HepG2 (cell line): Measurements from ENCODE around the gene FRMD4B. TPM values are rescaled to one million over a fixed set of nuclear protein-coding genes. Genes with fewer than 3 reads are reported as not detected.

Experiments
- ATAC-seq: fragments of 200-7000 bp; cut with Tn5 transposase; 3 replicates; pipeline ENCODE4 v1.9.1; 2020; ENCODE audit warnings: mild to moderate bottlenecking, moderate library complexity
- BruUV-seq: library from RNA; stranded (reverse); fragments of 400-500 nt; replicated peaks from 2 replicates; lab custom pipeline; 2021; lab: Mats Ljungman, UMichigan
- CTCF ChIA-PET: fragments of 300-600 bp; formaldehyde crosslinking; extraction: SDS; loops from one replicate; lab custom pipeline; 2021; ENCODE audit warnings: low total read pairs, inconsistent platforms, low intra/inter-chr PET ratio; lab: Yijun Ruan, JAX
- POLR2A ChIA-PET: fragments of 350-600 bp; sonication (Branson Sonifier 250); formaldehyde crosslinking; loops from one replicate; lab custom pipeline; 2020; ENCODE audit warnings: antibody characterized with exemption, inconsistent platforms; lab: Yijun Ruan, JAX
- DNase-seq: peaks from one replicate; pipeline ENCODE4 v3.0.0-alpha.2; 2015; ENCODE audit warnings: low spot score
- FAIRE-seq: peaks from 3 replicates; lab custom pipeline; 2011; peaks lifted over from hg19 to GRCh38; lab: Jason Lieb, UNC
- H2AFZ ChIP-seq: one replicate; pipeline ENCODE4 v1.6.1; 2011; ENCODE audit warnings: low read length, inconsistent platforms
- H3K27ac ChIP-seq: fragments of 300-600 bp; 3 replicates; pipeline ENCODE4 v1.8.0; 2011; ENCODE audit warnings: mixed run types, mild to moderate bottlenecking, mixed read lengths, low read length, inconsistent platforms; ENCODE audit not compliant: insufficient read depth; ENCODE audit errors: extremely low read length
- H3K27me3 ChIP-seq, 2 experiments: fragments of 200-600 bp in 1 of 2; 2 replicates in 1 of 2; 3 replicates in 1 of 2; pipeline versions ENCODE4 v1.6.0 to v1.8.0; 2011; ENCODE audit warnings: low read length in 2 of 2, mild to moderate bottlenecking in 2 of 2, moderate library complexity in 2 of 2, inconsistent platforms in 1 of 2; ENCODE audit not compliant: insufficient read depth in 2 of 2, control insufficient read depth in 1 of 2
- H3K36me3 ChIP-seq, 2 experiments: fragments of 200-600 bp in 1 of 2; replicated peaks in 1 of 2; 2 replicates in 1 of 2; 3 replicates in 1 of 2; pipeline versions ENCODE4 v1.5.1 to v1.8.0; 2011; ENCODE audit warnings: low read length in 2 of 2, inconsistent platforms in 1 of 2; ENCODE audit not compliant: insufficient read depth in 2 of 2, control insufficient read depth in 1 of 2
- H3K4me1 ChIP-seq: 2 replicates; pipeline ENCODE4 v1.5.1; 2012; ENCODE audit warnings: low read length, inconsistent platforms; ENCODE audit not compliant: insufficient read depth
- H3K4me2 ChIP-seq: 2 replicates; pipeline ENCODE4 v1.6.0; 2011; ENCODE audit warnings: low read depth, low read length, inconsistent platforms
- H3K4me3 ChIP-seq, 3 experiments: fragments of 200-600 bp in 1 of 3; sonication (generic), shearing (Covaris generic) in 1 of 3; replicated peaks in 1 of 3; 2 replicates each; pipeline ENCODE4 v1.5.1; 2011 to 2016; ENCODE audit warnings: low read length in 3 of 3, inconsistent platforms in 2 of 3, low read depth in 2 of 3, mild to moderate bottlenecking in 2 of 3, control low read depth in 1 of 3, mixed read lengths in 1 of 3; ENCODE audit not compliant: insufficient read depth in 1 of 3
- H3K79me2 ChIP-seq: one replicate; pipeline ENCODE4 v1.6.1; 2011; ENCODE audit warnings: low read length, inconsistent platforms; ENCODE audit not compliant: insufficient read depth
- H3K9ac ChIP-seq: 2 replicates; pipeline ENCODE4 v1.6.0; 2011; ENCODE audit warnings: mild to moderate bottlenecking, low read depth, low read length, inconsistent platforms; ENCODE audit not compliant: insufficient read depth
- H3K9me3 ChIP-seq: 2 replicates; pipeline ENCODE4 v1.5.1; 2012; ENCODE audit warnings: mild to moderate bottlenecking, low read length
- H4K20me1 ChIP-seq: 2 replicates; pipeline ENCODE4 v1.6.0; 2011; ENCODE audit warnings: inconsistent platforms, mild to moderate bottlenecking, low read length, moderate library complexity; ENCODE audit not compliant: insufficient read depth
- BRD4 ChIP-seq: sonication (generic); formaldehyde crosslinking; IDR thresholded peaks from 2 replicates; pipeline ENCODE4 v1.4.0; 2020; ENCODE audit warnings: missing genetic modification reagents
- KMT2B ChIP-seq: IDR thresholded peaks from 2 replicates; pipeline ENCODE4 v1.6.1; 2016; ENCODE audit warnings: missing genetic modification reagents, missing compliant biosample characterization
- MYC ChIP-seq: sonication (generic); formaldehyde crosslinking; IDR thresholded peaks from 2 replicates; pipeline ENCODE4 v1.9.0; 2021; ENCODE audit warnings: missing genetic modification reagents, borderline replicate concordance
- NCOA1 ChIP-seq: sonication (generic); formaldehyde crosslinking; IDR thresholded peaks from 2 replicates; pipeline ENCODE4 v1.9.0; 2021; ENCODE audit warnings: missing genetic modification reagents
- PRMT3 ChIP-seq: sonication (generic); formaldehyde crosslinking; IDR thresholded peaks from 2 replicates; pipeline ENCODE4 v1.8.1; 2022; ENCODE audit warnings: low read depth, mild to moderate bottlenecking, moderate library complexity, missing genetic modification reagents, borderline replicate concordance
- SIX1 ChIP-seq: sonication (generic); formaldehyde crosslinking; IDR thresholded peaks from 2 replicates; pipeline ENCODE4 v1.4.0; 2020; ENCODE audit warnings: missing genetic modification reagents, borderline replicate concordance
- TCF7L2 ChIP-seq: IDR thresholded peaks from 2 replicates; pipeline ENCODE4 v1.6.1; 2011; ENCODE audit warnings: mild to moderate bottlenecking, low read depth, low read length, moderate library complexity
- TERF1 ChIP-seq: sonication (generic); formaldehyde crosslinking; IDR thresholded peaks from 2 replicates; pipeline ENCODE4 v1.8.0; 2022; ENCODE audit warnings: mild to moderate bottlenecking, missing genetic modification reagents, moderate library complexity
- THAP11 ChIP-seq: IDR thresholded peaks from 2 replicates; pipeline ENCODE4 v1.6.1; 2016; ENCODE audit warnings: missing biosample characterization, missing genetic modification reagents
- ZNF17 ChIP-seq: sonication (generic); formaldehyde crosslinking; IDR thresholded peaks from 2 replicates; pipeline ENCODE4 v1.5.0; 2020; ENCODE audit warnings: mild to moderate bottlenecking, missing genetic modification reagents
- ZNF260 ChIP-seq: sonication (generic); formaldehyde crosslinking; IDR thresholded peaks from 2 replicates; pipeline ENCODE4 v1.4.0; 2020; ENCODE audit warnings: missing genetic modification reagents, low read depth, mild to moderate bottlenecking, borderline replicate concordance
- ZNF550 ChIP-seq: sonication (generic); formaldehyde crosslinking; IDR thresholded peaks from 2 replicates; pipeline ENCODE4 v1.4.0; 2020; ENCODE audit warnings: mild to moderate bottlenecking, missing genetic modification reagents, borderline replicate concordance
- ZNF562 ChIP-seq: sonication (generic); formaldehyde crosslinking; IDR thresholded peaks from 2 replicates; pipeline ENCODE4 v1.8.0; 2022; ENCODE audit warnings: missing genetic modification reagents, borderline replicate concordance
- ZNF580 ChIP-seq: IDR thresholded peaks from 2 replicates; pipeline ENCODE4 v1.6.1; 2016; ENCODE audit warnings: low read depth, borderline replicate concordance
- ZNF83 ChIP-seq: sonication (generic); formaldehyde crosslinking; IDR thresholded peaks from 2 replicates; pipeline ENCODE4 v1.4.0; 2020; ENCODE audit warnings: missing genetic modification reagents, mild to moderate bottlenecking, borderline replicate concordance
- WGBS: methylation state at CpG from one replicate; pipeline ENCODE4 v1.1.6; 2017; ENCODE audit warnings: low lambda C conversion rate; 5-methylcytosine and 5-hydroxymethylcytosine counted together
- in situ Hi-C: cut with HindIII; loops from 2 replicates; pipeline ENCODE4 v1.10.0; 2017; ENCODE audit warnings: low pct_unique_long_range_greater_than_20kb; ENCODE audit not compliant: extremely low pct_ligation_motif_present
- intact Hi-C: fragments of 100-400 bp; cut with micrococcal nuclease; formaldehyde crosslinking; loops from one replicate; pipeline ENCODE4 v1.10.0; 2022; ENCODE audit not compliant: unreplicated experiment
- polyA plus RNA-seq, 8 experiments: library from polyadenylated mRNA; depleted of rRNA in 3 of 8; stranded (reverse) in 7 of 8; unstranded in 1 of 8; fragments of >200 nt; fragmentation: Illumina TruSeq in 4 of 8; extraction: Trizol in 4 of 8; gene quantifications; 2 replicates each; pipeline versions ENCODE4 v1.2.1 to v1.2.3, GENCODE V29; 2011 to 2016; ENCODE audit warnings: low read depth in 4 of 8, missing spikeins in 1 of 8, mixed read lengths in 1 of 8; ENCODE audit not compliant: insufficient read depth in 1 of 8
- total RNA-seq, 5 experiments: library from RNA; depleted of rRNA; stranded (reverse); fragments of >200 nt; fragmentation: Illumina TruSeq; extraction: Trizol; gene quantifications; 2 replicates each; pipeline ENCODE4 v1.2.3, GENCODE V29; 2016; ENCODE audit warnings: low read depth in 1 of 5
- TF ChIP-seq, protein P1 (sequence below): sonication (generic); formaldehyde crosslinking; IDR thresholded peaks from 2 replicates; pipeline ENCODE4 v1.9.0; 2022; ENCODE audit warnings: missing genetic modification reagents, mild to moderate bottlenecking, borderline replicate concordance

Gene FRMD4B
- total and polyA plus RNA-seq, 2 of the 13 experiments (the other 11 are each of a cell fraction or from before 2014, with no cell fraction given) = 3.0 to 3.3 TPM

GRCh38 chr3:69343875-69344274 is 42.0 kb downstream of the FRMD4B start:
- BruUV-seq = no TSS peak
- H4K20me1 ChIP-seq = no peaks in the 10 kb centered on the region
- in situ Hi-C loops (no loop called here), intact Hi-C loops (no loop called here)
- no peaks in the 10 kb centered on the region for H3K27me3 ChIP-seq
- WGBS = 72% methylated on average over 4 of the region's 4 CpGs
- H3K79me2 ChIP-seq = no peaks in the 10 kb centered on the region
- H2AFZ ChIP-seq = no peak overlapping the region
- no peak overlapping the region for H3K4me3 ChIP-seq
- no peak overlapping the region for H3K27ac ChIP-seq
- ChIA-PET POLR2A (no interaction called here), CTCF (no interaction called here)
- H3K4me1 ChIP-seq = peaks cover 6% of the 10 kb centered on the region
- H3K36me3 ChIP-seq = no peaks in the 10 kb centered on the region
- FAIRE-seq (no peak), ATAC-seq (no peak), DNase-seq (no peak)
- no peak overlapping the region for H3K9ac ChIP-seq
- H3K9me3 ChIP-seq = no peaks in the 10 kb centered on the region
- TF ChIP-seq PRMT3 (CRISPR knock-in tag) (no peak), ZNF17 (no peak)
- H3K4me2 ChIP-seq = no peak overlapping the region

DNA sequence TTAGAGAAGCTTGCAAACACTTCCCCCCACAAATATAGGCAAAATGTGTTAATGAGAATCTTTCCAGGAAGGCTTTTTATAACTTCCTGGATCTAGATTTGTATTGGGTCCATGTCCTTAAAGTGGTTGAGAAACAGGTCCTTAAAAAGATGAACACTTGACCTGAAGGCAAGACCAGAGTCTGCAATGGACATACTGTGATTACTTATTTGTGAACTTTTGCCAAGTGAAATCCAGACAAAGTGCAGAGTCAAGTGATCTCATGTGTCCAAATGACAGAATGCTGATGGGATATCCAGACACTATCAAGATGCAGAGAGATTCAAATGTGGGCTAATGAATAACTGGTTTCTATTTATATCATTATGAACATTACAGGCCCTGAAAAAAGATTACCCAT is 43.8 kb downstream of the FRMD4B start:
- Histone ChIP-seq H3K79me2 (no peaks in the 10 kb centered on the region), H4K20me1 (no peaks in the 10 kb centered on the region), H3K4me3 (no peak overlapping the region), H3K4me1 (peaks cover 10% of the 10 kb centered on the region), H3K36me3 (no peaks in the 10 kb centered on the region), H2AFZ (no peak overlapping the region), H3K9ac (no peak overlapping the region), H3K27ac (no peak overlapping the region), H3K4me2 (no peak overlapping the region), H3K9me3 (no peaks in the 10 kb centered on the region), H3K27me3 (no peaks in the 10 kb centered on the region)
- ATAC-seq (no peak), FAIRE-seq (no peak), DNase-seq (no peak)
- intact Hi-C loops = no loop called here
- CTCF ChIA-PET = no interaction called here
- no TSS peak for BruUV-seq
- POLR2A ChIA-PET = no interaction called here
- in situ Hi-C loops = no loop called here
- TF ChIP-seq THAP11 (CRISPR knock-in tag) (no peak), TERF1 (CRISPR knock-in tag) (no peak), ZNF83 (CRISPR knock-in tag) (no peak), KMT2B (CRISPR knock-in tag) (no peak), MYC (CRISPR knock-in tag) (no peak), ZNF580 (no peak), TCF7L2 (no peak), SIX1 (CRISPR knock-in tag) (no peak), ZNF260 (CRISPR knock-in tag) (no peak), ZNF562 (CRISPR knock-in tag) (no peak), ZNF550 (CRISPR knock-in tag) (no peak), NCOA1 (CRISPR knock-in tag) (no peak), BRD4 (CRISPR knock-in tag) (no peak)
- TF ChIP-seq, protein P1, sequence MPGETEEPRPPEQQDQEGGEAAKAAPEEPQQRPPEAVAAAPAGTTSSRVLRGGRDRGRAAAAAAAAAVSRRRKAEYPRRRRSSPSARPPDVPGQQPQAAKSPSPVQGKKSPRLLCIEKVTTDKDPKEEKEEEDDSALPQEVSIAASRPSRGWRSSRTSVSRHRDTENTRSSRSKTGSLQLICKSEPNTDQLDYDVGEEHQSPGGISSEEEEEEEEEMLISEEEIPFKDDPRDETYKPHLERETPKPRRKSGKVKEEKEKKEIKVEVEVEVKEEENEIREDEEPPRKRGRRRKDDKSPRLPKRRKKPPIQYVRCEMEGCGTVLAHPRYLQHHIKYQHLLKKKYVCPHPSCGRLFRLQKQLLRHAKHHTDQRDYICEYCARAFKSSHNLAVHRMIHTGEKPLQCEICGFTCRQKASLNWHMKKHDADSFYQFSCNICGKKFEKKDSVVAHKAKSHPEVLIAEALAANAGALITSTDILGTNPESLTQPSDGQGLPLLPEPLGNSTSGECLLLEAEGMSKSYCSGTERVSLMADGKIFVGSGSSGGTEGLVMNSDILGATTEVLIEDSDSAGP = no peak
